H9 (cell line): ENCODE data around the gene GSAP. TPM values are rescaled to one million over a fixed set of nuclear protein-coding genes. Genes with fewer than 3 reads are reported as not detected.

Experiments
- DNase-seq: peaks from one replicate; pipeline ENCODE4 v3.0.0-alpha.2; 2017
- H2AFZ ChIP-seq: one replicate; pipeline ENCODE4 v1.6.1; 2013; ENCODE audit warnings: mild to moderate bottlenecking, low read length, control low read depth, moderate library complexity
- H2AK5ac ChIP-seq: 2 replicates; pipeline ENCODE4 v1.6.1; 2013; ENCODE audit warnings: low read length, control low read depth, mixed read lengths; ENCODE audit not compliant: insufficient read length
- H2BK120ac ChIP-seq: one replicate; pipeline ENCODE4 v1.6.1; 2013; ENCODE audit warnings: low read depth, mild to moderate bottlenecking, low read length, control low read depth, inconsistent platforms; ENCODE audit not compliant: poor library complexity, severe bottlenecking
- H2BK12ac ChIP-seq: 2 replicates; pipeline ENCODE4 v1.6.1; 2013; ENCODE audit warnings: low read length, control low read depth, mixed read lengths, low read depth; ENCODE audit not compliant: insufficient read length
- H2BK15ac ChIP-seq: 2 replicates; pipeline ENCODE4 v1.6.1; 2013; ENCODE audit warnings: low read depth, low read length, control low read depth
- H2BK20ac ChIP-seq: one replicate; pipeline ENCODE4 v1.6.1; 2013; ENCODE audit warnings: low read depth, mild to moderate bottlenecking, low read length, control low read depth, inconsistent platforms; ENCODE audit not compliant: poor library complexity, severe bottlenecking
- H2BK5ac ChIP-seq: 2 replicates; pipeline ENCODE4 v1.6.1; 2013; ENCODE audit warnings: low read length, control low read depth, mixed read lengths; ENCODE audit not compliant: insufficient read length
- H3K14ac ChIP-seq: 2 replicates; pipeline ENCODE4 v1.6.1; 2013; ENCODE audit warnings: low read length, control low read depth; ENCODE audit not compliant: insufficient read depth
- H3K18ac ChIP-seq: 2 replicates; pipeline ENCODE4 v1.6.1; 2013; ENCODE audit warnings: low read depth, mild to moderate bottlenecking, mixed read lengths, low read length, control low read depth; ENCODE audit not compliant: insufficient read length
- H3K23ac ChIP-seq: 2 replicates; pipeline ENCODE4 v1.6.1; 2013; ENCODE audit warnings: low read length, control low read depth, mixed read lengths, low read depth; ENCODE audit not compliant: insufficient read length
- H3K23me2 ChIP-seq: 2 replicates; pipeline ENCODE4 v1.6.1; 2013; ENCODE audit warnings: low read depth, mild to moderate bottlenecking, mixed read lengths, low read length, control low read depth; ENCODE audit not compliant: insufficient read length, poor library complexity, severe bottlenecking
- H3K27ac ChIP-seq: 2 replicates; pipeline ENCODE4 v1.5.1; 2013; ENCODE audit warnings: low read length, control low read depth, mixed read lengths, low read depth; ENCODE audit not compliant: insufficient read length
- H3K27me3 ChIP-seq: 2 replicates; pipeline ENCODE4 v1.6.1; 2013; ENCODE audit warnings: low read length, control low read depth, inconsistent platforms; ENCODE audit not compliant: insufficient read depth
- H3K4ac ChIP-seq: 2 replicates; pipeline ENCODE4 v1.6.1; 2013; ENCODE audit warnings: low read depth, mild to moderate bottlenecking, control low read depth, inconsistent platforms, low read length, moderate library complexity
- H3K4me1 ChIP-seq: 2 replicates; pipeline ENCODE4 v1.6.1; 2013; ENCODE audit warnings: low read length, control low read depth, inconsistent platforms; ENCODE audit not compliant: insufficient read depth
- H3K4me2 ChIP-seq: 2 replicates; pipeline ENCODE4 v1.6.1; 2013; ENCODE audit warnings: low read length, control low read depth, mixed read lengths; ENCODE audit not compliant: insufficient read length, insufficient read depth
- H3K56ac ChIP-seq: 2 replicates; pipeline ENCODE4 v1.6.1; 2013; ENCODE audit warnings: low read depth, mild to moderate bottlenecking, mixed read lengths, low read length, control low read depth; ENCODE audit not compliant: insufficient read length
- H3K79me1 ChIP-seq: 2 replicates; pipeline ENCODE4 v1.6.1; 2013; ENCODE audit warnings: low read depth, mild to moderate bottlenecking, moderate library complexity, low read length, control low read depth, inconsistent platforms; ENCODE audit not compliant: insufficient read depth, poor library complexity, severe bottlenecking
- H3K79me2 ChIP-seq: 2 replicates; pipeline ENCODE4 v1.6.1; 2013; ENCODE audit warnings: low read length, control low read depth, inconsistent platforms; ENCODE audit not compliant: insufficient read depth
- H3K9ac ChIP-seq: 2 replicates; pipeline ENCODE4 v1.6.1; 2013; ENCODE audit warnings: low read length, control low read depth, mixed read lengths; ENCODE audit not compliant: insufficient read length; ENCODE audit errors: extremely low read depth
- H3K9me3 ChIP-seq: one replicate; pipeline ENCODE4 v1.6.1; 2013; ENCODE audit warnings: low read depth, low read length, inconsistent platforms; ENCODE audit not compliant: control insufficient read depth
- H3T11ph ChIP-seq: one replicate; pipeline ENCODE4 v1.6.1; 2013; ENCODE audit warnings: mild to moderate bottlenecking, low read length, control low read depth, inconsistent platforms
- H4K20me1 ChIP-seq: one replicate; pipeline ENCODE4 v1.6.1; 2013; ENCODE audit not compliant: control insufficient read depth, insufficient read length, insufficient read depth
- H4K5ac ChIP-seq: 2 replicates; pipeline ENCODE4 v1.6.1; 2013; ENCODE audit warnings: low read depth, mild to moderate bottlenecking, mixed read lengths, low read length, control low read depth; ENCODE audit not compliant: insufficient read length
- H4K8ac ChIP-seq: replicated peaks from 2 replicates; pipeline ENCODE4 v1.6.1; 2013; ENCODE audit warnings: low read length, control low read depth, mixed read lengths, low read depth; ENCODE audit not compliant: insufficient read length
- H4K91ac ChIP-seq: 2 replicates; pipeline ENCODE4 v1.6.1; 2013; ENCODE audit warnings: low read depth, mild to moderate bottlenecking, moderate library complexity, mixed read lengths, low read length, control low read depth; ENCODE audit not compliant: insufficient read length
- H3K27ac Mint-ChIP-seq, 3 experiments: 2 replicates in 2 of 3; 3 replicates in 1 of 3; pipeline ENCODE4 v1.8.0; 2020 to 2021; ENCODE audit warnings: mixed read lengths in 3 of 3, mild to moderate bottlenecking in 1 of 3, moderate library complexity in 1 of 3
- H3K27me3 Mint-ChIP-seq: 2 replicates; pipeline ENCODE4 v1.8.0; 2021; ENCODE audit warnings: low read depth, mild to moderate bottlenecking, moderate library complexity, mixed read lengths
- H3K36me3 Mint-ChIP-seq, 3 experiments: 2 replicates in 2 of 3; 3 replicates in 1 of 3; pipeline ENCODE4 v1.8.0; 2020 to 2021; ENCODE audit warnings: low read depth in 3 of 3, mixed read lengths in 3 of 3; ENCODE audit not compliant: insufficient read depth in 1 of 3
- H3K4me1 Mint-ChIP-seq, 2 experiments: 2 replicates each; pipeline ENCODE4 v1.8.0; 2020; ENCODE audit warnings: mixed read lengths in 2 of 2
- H3K4me3 Mint-ChIP-seq, 2 experiments: 2 replicates in 1 of 2; 3 replicates in 1 of 2; pipeline ENCODE4 v1.8.0; 2020 to 2021; ENCODE audit warnings: mild to moderate bottlenecking in 2 of 2, mixed read lengths in 2 of 2, moderate library complexity in 1 of 2
- H3K9me3 Mint-ChIP-seq, 2 experiments: 2 replicates in 1 of 2; 3 replicates in 1 of 2; pipeline ENCODE4 v1.8.0; 2020; ENCODE audit warnings: mild to moderate bottlenecking in 2 of 2, mixed read lengths in 2 of 2, moderate library complexity in 1 of 2
- CTCF ChIP-seq: fragments of 200-600 bp; sonication (generic); conservative IDR thresholded peaks from 3 replicates; pipeline ENCODE4 v1.8.0; 2021; ENCODE audit warnings: antibody characterized with exemption, mild to moderate bottlenecking
- WGBS: extraction: QIAGEN DNeasy Blood & Tissue Kit; methylation state at CpG from one replicate; pipeline ENCODE4 v1.1.7; 2013; ENCODE audit warnings: missing lambda C conversion rate, low lambda C conversion rate, mixed read lengths; ENCODE audit not compliant: insufficient read length; ENCODE audit errors: extremely low coverage; 5-methylcytosine and 5-hydroxymethylcytosine counted together
- total RNA-seq: library from RNA; stranded (reverse); gene quantifications from 2 replicates; pipeline ENCODE4 v1.2.1, GENCODE V29; 2021

Gene GSAP
- total RNA-seq, 1 experiment from 2014 or later: 1.9 TPM

GRCh38 chr7:77419102-77419501, 3.0 kb upstream of the GSAP start:
- H3K36me3 Mint-ChIP-seq: no peaks in the 10 kb centered on the region
- Histone ChIP-seq H3K4me2 (no peak overlapping the region), H3K4ac (no peak overlapping the region), H3K23me2 (peaks cover 11% of the 10 kb centered on the region), H2AFZ (no peak overlapping the region), H3K18ac (no peak overlapping the region), H3K23ac (no peak overlapping the region), H3K79me2 (no peaks in the 10 kb centered on the region), H4K91ac (no peak overlapping the region), H4K20me1 (no peaks in the 10 kb centered on the region), H4K5ac (no peak overlapping the region), H2BK5ac (no peak overlapping the region), H3T11ph (no peak overlapping the region), H2AK5ac (no peak overlapping the region), H3K4me1 (peaks cover 2% of the 10 kb centered on the region; the same call in 1 of the 2 replicates), H2BK15ac (no peak overlapping the region), H3K14ac (no peak overlapping the region), H3K9ac (no peak overlapping the region), H2BK12ac (no peak overlapping the region), H3K9me3 (no peaks in the 10 kb centered on the region), H3K27ac (no peak overlapping the region), H3K27me3 (peaks cover 2% of the 10 kb centered on the region; the same call in 1 of the 2 replicates), H4K8ac (no peak overlapping the region), H3K56ac (no peak overlapping the region), H2BK20ac (no peak overlapping the region), H2BK120ac (no peak overlapping the region), H3K79me1 (no peaks in the 10 kb centered on the region)
- no peak for TF ChIP-seq CTCF
- H3K27ac Mint-ChIP-seq: no peak overlapping the region
- peaks cover 35% of the 10 kb centered on the region for H3K27me3 Mint-ChIP-seq
- WGBS: no CpG with 5 or more reads among the region's 4 CpGs
- peaks cover 25 to 30% of the 10 kb centered on the region in 2 experiments for H3K4me1 Mint-ChIP-seq
- no peak for DNase-seq
- H3K9me3 Mint-ChIP-seq: no peaks in the 10 kb centered on the region; a peak in 2 of 5 replicates
- H3K4me3 Mint-ChIP-seq: no peak overlapping the region
